ENCODE results near the gene FAM13A.

- TF ChIP-seq POLR2A (IDR thresholded peaks at IDR 0.05; ENCODE audit: extremely low read depth, insufficient read length) (no peak), CTCF (IDR thresholded peaks at IDR 0.05; ENCODE audit: low read depth, low read length) (no peak)
These were observed 42.5 kb upstream of the FAM13A start for GRCh38 chr4:89099471-89099870.
